Parathyroid adenoma (tissue), 2 donors: Measurements from ENCODE around the gene NETO2.

Experiments used
- H2AFZ ChIP-seq: fragments of 300-600 bp; sonication (generic); one replicate; pipeline ENCODE4 v1.7.0; 2017; ENCODE audit warnings: antibody characterized with exemption, mild to moderate bottlenecking
- H3K27ac ChIP-seq: fragments of 300-600 bp; sonication (generic); one replicate; pipeline ENCODE4 v1.7.0; 2017
- H3K27me3 ChIP-seq: fragments of 300-600 bp; sonication (generic); one replicate; pipeline ENCODE4 v1.7.0; 2017; ENCODE audit warnings: low read length; ENCODE audit not compliant: control insufficient read depth, insufficient read depth
- H3K36me3 ChIP-seq: fragments of 300-600 bp; sonication (generic); one replicate; pipeline ENCODE4 v1.7.0; 2017; ENCODE audit warnings: low read length; ENCODE audit not compliant: control insufficient read depth, insufficient read depth
- H3K4me1 ChIP-seq: fragments of 300-600 bp; sonication (generic); one replicate; pipeline ENCODE4 v1.7.0; 2017; ENCODE audit warnings: control low read depth
- H3K4me2 ChIP-seq: fragments of 300-600 bp; sonication (generic); one replicate; pipeline ENCODE4 v1.7.0; 2017; ENCODE audit warnings: low read length
- H3K4me3 ChIP-seq: fragments of 300-600 bp; sonication (generic); one replicate; pipeline ENCODE4 v1.7.0; 2017; ENCODE audit warnings: low read depth, low read length
- H3K79me2 ChIP-seq: fragments of 300-600 bp; sonication (generic); one replicate; pipeline ENCODE4 v1.7.0; 2017; ENCODE audit warnings: control low read depth
- H3K9ac ChIP-seq: fragments of 300-600 bp; sonication (generic); one replicate; pipeline ENCODE4 v1.7.0; 2017; ENCODE audit warnings: mild to moderate bottlenecking
- H3K9me3 ChIP-seq: fragments of 300-600 bp; sonication (generic); one replicate; pipeline ENCODE4 v1.7.0; 2017; ENCODE audit warnings: low read length; ENCODE audit not compliant: control insufficient read depth
- TF ChIP-seq, protein P1 (sequence below): fragments of 300-600 bp; sonication (generic); IDR thresholded peaks from one replicate; pipeline ENCODE4 v1.7.0; 2017; ENCODE audit warnings: antibody characterized with exemption, mild to moderate bottlenecking
- donor health status: primary hyperparathyroidism.

NETO2 gene

DNA sequence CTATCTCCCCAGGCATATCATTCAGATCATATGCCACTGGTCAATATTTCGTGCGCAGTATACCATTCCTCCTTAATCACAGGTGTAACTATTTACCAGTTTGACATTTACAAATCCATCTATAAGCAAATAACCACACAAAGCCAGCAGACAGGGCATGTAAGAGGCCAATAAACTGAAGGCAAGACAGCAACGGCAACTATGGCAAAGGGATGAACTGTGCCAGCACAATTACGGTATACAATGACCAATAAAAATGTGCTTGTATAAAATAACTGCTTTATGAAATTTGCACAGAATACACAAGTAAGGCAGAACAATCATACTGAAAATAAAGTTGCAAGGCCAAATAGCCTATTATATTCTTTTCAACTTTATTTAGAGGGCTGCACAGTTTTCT is 9.2 kb downstream of the NETO2 start:
- H3K36me3 ChIP-seq, result no peaks in the 10 kb centered on the region
- H3K4me1 ChIP-seq, result no peaks in the 10 kb centered on the region
- H2AFZ ChIP-seq, result no peak overlapping the region
- no peaks in the 10 kb centered on the region for H3K9me3 ChIP-seq
- H3K27me3 ChIP-seq, result no peaks in the 10 kb centered on the region
- H3K27ac ChIP-seq, result no peak overlapping the region
- no peak overlapping the region for H3K9ac ChIP-seq
- no peak overlapping the region for H3K4me3 ChIP-seq
- no peak overlapping the region for H3K4me2 ChIP-seq
- TF ChIP-seq, protein P1, sequence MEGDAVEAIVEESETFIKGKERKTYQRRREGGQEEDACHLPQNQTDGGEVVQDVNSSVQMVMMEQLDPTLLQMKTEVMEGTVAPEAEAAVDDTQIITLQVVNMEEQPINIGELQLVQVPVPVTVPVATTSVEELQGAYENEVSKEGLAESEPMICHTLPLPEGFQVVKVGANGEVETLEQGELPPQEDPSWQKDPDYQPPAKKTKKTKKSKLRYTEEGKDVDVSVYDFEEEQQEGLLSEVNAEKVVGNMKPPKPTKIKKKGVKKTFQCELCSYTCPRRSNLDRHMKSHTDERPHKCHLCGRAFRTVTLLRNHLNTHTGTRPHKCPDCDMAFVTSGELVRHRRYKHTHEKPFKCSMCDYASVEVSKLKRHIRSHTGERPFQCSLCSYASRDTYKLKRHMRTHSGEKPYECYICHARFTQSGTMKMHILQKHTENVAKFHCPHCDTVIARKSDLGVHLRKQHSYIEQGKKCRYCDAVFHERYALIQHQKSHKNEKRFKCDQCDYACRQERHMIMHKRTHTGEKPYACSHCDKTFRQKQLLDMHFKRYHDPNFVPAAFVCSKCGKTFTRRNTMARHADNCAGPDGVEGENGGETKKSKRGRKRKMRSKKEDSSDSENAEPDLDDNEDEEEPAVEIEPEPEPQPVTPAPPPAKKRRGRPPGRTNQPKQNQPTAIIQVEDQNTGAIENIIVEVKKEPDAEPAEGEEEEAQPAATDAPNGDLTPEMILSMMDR, result no peak
- no peaks in the 10 kb centered on the region for H3K79me2 ChIP-seq

DNA sequence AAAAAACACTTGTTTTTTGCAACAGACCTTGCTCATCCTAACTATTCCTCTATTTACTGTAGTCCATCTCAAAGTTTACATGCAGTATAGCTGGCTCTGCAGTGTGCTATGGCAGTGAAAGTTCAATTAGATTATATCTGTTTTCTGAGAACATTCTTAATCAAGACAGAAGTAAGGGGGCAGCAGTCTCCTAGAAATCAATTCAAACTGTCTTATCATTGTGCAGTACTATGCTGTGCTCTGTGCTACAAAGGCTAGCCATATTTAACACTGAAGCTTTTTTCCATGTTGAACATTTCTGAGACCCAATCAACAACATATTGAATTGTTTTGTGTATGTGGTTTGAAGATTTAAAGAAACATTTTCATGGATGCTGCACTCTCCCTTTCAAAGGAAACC is 11.4 kb downstream of the NETO2 start:
- TF ChIP-seq, protein P1, result no peak
- no peaks in the 10 kb centered on the region for H3K36me3 ChIP-seq
- H3K27ac ChIP-seq, result no peak overlapping the region

DNA sequence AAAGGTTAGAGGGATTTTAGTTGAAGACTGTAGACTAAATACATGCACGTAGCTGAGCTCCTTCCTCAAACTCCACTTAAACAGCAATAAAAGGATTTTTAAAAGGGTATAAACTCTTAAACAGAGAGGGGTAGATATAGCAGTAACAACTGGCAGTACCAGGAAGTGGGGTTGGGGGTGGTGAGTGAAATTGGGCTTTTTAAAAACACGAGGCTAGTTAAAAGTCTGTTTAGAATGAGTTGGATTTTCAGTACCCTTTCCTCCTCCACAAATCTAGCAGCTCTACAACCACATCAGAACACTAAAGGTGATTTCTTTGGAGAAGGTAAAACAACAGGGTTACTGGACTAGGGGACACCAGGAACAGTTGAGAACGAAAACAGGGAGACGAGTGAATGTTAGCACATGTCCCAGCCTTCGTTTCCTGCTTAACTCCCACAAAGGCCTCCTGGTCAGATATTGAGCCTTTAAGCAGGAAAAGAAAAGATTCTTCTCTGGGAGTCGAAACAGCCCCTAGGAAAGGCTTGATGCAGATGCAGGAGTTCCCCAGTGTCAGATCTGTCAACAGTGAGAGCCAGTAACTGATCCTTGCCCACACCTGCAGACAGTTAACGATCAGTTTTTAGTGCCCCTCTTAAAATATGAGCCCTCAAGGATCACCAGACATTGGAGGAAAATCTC is 13.8 kb downstream of the NETO2 start:
- Histone ChIP-seq H3K4me2 (no peak overlapping the region), H3K9me3 (no peaks in the 10 kb centered on the region), H3K4me3 (no peak overlapping the region), H3K9ac (no peak overlapping the region), H2AFZ (no peak overlapping the region), H3K79me2 (no peaks in the 10 kb centered on the region), H3K27ac (no peak overlapping the region), H3K27me3 (no peaks in the 10 kb centered on the region), H3K36me3 (no peaks in the 10 kb centered on the region), H3K4me1 (no peaks in the 10 kb centered on the region)
- TF ChIP-seq, protein P1, result no peak

More for the DNA sequence above, 11.4 kb downstream of the NETO2 start:
- H3K9ac ChIP-seq, result no peak overlapping the region
- no peaks in the 10 kb centered on the region for H3K79me2 ChIP-seq
- H3K4me3 ChIP-seq, result no peak overlapping the region
- no peak overlapping the region for H2AFZ ChIP-seq
- no peaks in the 10 kb centered on the region for H3K4me1 ChIP-seq
- H3K27me3 ChIP-seq, result no peaks in the 10 kb centered on the region
- no peaks in the 10 kb centered on the region for H3K9me3 ChIP-seq
- H3K4me2 ChIP-seq, result no peak overlapping the region

DNA sequence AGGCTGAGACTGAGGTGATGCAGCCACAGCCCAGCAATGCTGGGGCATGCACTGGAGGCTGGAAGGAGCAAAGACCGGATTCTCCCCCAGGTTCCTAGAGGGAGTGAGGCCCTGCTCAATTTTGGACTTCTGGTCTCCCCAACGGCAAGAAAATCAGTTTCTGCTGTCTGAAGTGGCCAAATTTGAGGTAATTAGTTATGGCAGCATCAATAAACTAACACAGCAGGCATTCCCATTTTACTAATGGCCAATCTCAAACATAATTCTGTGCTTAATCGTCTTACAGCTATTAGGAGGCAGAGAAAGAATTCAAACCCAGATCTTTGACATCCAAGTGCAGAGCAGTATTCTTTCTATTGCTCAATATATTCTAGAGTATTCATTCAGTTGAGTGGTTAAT is 16.2 kb downstream of the NETO2 start:
- Histone ChIP-seq H3K4me3 (no peak overlapping the region), H2AFZ (no peak overlapping the region), H3K4me1 (no peaks in the 10 kb centered on the region), H3K79me2 (no peaks in the 10 kb centered on the region), H3K27ac (no peak overlapping the region), H3K9me3 (no peaks in the 10 kb centered on the region), H3K9ac (no peak overlapping the region), H3K4me2 (no peak overlapping the region), H3K27me3 (no peaks in the 10 kb centered on the region), H3K36me3 (no peaks in the 10 kb centered on the region)
- TF ChIP-seq, protein P1, result no peak

DNA sequence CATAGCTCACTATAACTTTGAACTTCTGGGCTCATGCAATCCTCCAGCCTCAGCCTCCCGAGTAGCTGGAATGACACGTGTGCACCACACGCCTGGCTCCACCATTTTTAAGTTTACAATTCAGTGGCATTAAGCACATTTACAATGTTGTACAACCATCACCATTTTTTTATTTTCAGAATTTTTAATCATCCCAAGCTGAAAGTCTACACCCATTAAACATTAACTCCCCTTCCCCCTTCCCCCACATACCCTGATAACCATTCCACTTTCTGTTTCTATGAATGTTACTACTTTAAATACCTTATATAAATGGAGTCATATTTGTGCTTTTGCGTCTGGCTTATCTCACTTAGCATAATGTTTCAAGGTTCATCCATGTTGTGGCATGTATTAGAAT is 18.0 kb downstream of the NETO2 start:
- H3K9ac ChIP-seq, result no peak overlapping the region
- no peaks in the 10 kb centered on the region for H3K36me3 ChIP-seq
- no peaks in the 10 kb centered on the region for H3K27me3 ChIP-seq
- H3K27ac ChIP-seq, result no peak overlapping the region
- TF ChIP-seq, protein P1, result no peak
- H2AFZ ChIP-seq, result no peak overlapping the region
- no peak overlapping the region for H3K4me3 ChIP-seq
- H3K4me1 ChIP-seq, result no peaks in the 10 kb centered on the region
- no peaks in the 10 kb centered on the region for H3K79me2 ChIP-seq
- H3K9me3 ChIP-seq, result no peaks in the 10 kb centered on the region
- H3K4me2 ChIP-seq, result no peak overlapping the region
